ENCODE data around the gene METTL13. TPM values are rescaled to one million over a fixed set of nuclear protein-coding genes. Genes with fewer than 3 reads are reported as not detected.

The METTL13 gene
- total and polyA plus RNA-seq, 3 experiments from 2014 or later: 35.1 to 65.8 (median 63.7) TPM

DNA sequence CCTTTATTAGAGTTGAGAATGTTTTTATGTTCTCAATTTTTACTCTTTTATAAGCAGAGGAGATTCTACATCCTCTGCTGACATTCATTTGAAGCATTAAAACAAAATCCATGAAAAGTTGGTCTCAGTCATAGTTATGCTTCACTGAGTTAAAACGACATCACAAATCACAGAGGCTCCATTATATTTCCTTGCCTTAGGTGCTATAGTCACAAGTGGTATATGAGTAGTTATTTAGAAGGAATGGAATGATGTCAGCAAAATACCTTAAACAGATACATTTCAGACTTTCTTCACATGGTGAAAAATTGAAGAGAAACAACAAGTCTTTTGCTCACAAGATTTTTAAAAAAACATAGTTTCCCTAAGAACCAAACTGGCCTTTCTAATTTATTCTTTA, 11.7 kb upstream of the METTL13 start:
- Histone ChIP-seq H3K4me1 (ENCODE audit: insufficient read depth, low read length) (no peaks in the 10 kb centered on the region), H3K27ac (ENCODE audit: low read depth, low read length) (no peak overlapping the region), H3K9me3 (ENCODE audit: low read length) (no peaks in the 10 kb centered on the region), H3K27me3 (ENCODE audit: insufficient read depth, low read length, poor library complexity, severe bottlenecking) (peaks cover 6% of the 10 kb centered on the region), H3K36me3 (ENCODE audit: insufficient read depth, low read length) (no peaks in the 10 kb centered on the region), H3K4me3 (ENCODE audit: low read length) (no peak overlapping the region)
- POLR2A ChIA-PET: no interaction called here
- no peak overlapping the region for H3K27ac Mint-ChIP-seq
- H3K9me3 Mint-ChIP-seq: no peaks in the 10 kb centered on the region
- no peak for DNase-seq
- H3K27me3 Mint-ChIP-seq: peaks cover 13 to 28% of the 10 kb centered on the region in 2 donors
- CTCF ChIA-PET: no interaction called here
- peaks cover 0 to 2% (median 0%) of the 10 kb centered on the region in 3 donors for H3K36me3 Mint-ChIP-seq
- no peak overlapping the region for H3K4me3 Mint-ChIP-seq
- no peaks in the 10 kb centered on the region for H3K4me1 Mint-ChIP-seq

DNA sequence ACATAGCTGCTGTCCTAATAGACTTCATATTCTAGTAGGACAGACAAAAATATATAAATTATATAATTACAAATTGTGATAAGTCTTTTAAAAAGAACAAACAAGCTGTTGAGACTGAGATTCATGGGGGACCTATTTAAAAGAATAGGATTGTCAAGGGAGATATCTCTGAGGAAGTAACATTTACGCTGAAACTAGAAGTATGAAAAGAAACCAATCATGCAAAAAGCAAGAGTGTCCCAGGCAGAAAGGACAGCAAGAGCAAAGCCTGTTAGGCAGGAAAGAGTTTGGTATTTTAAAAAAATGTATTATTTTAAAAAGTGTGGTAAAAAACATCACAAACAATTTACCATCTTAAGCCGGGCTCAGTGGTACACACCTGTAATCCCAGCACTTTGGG, 9.1 kb upstream of the METTL13 start:
- CTCF ChIA-PET: interaction anchor here (1.4 kb wide), 1 partner anchor 29 kb away, joined by 3 read pairs; no protein-coding TSS in a partner anchor
- Histone ChIP-seq H3K36me3 (ENCODE audit: insufficient read depth, low read length) (no peaks in the 10 kb centered on the region), H3K4me3 (ENCODE audit: low read length) (no peak overlapping the region), H3K9me3 (ENCODE audit: low read length) (no peaks in the 10 kb centered on the region), H3K4me1 (ENCODE audit: insufficient read depth, low read length) (no peaks in the 10 kb centered on the region), H3K27me3 (ENCODE audit: insufficient read depth, low read length, poor library complexity, severe bottlenecking) (peaks cover 6% of the 10 kb centered on the region), H3K27ac (ENCODE audit: low read depth, low read length) (no peak overlapping the region)
- no peak overlapping the region for H3K4me3 Mint-ChIP-seq
- no peaks in the 10 kb centered on the region for H3K9me3 Mint-ChIP-seq
- DNase-seq: no peak
- H3K27ac Mint-ChIP-seq: no peak overlapping the region
- peaks cover 0 to 2% (median 0%) of the 10 kb centered on the region in 3 donors for H3K36me3 Mint-ChIP-seq
- H3K4me1 Mint-ChIP-seq: no peaks in the 10 kb centered on the region
- POLR2A ChIA-PET: no interaction called here
- H3K27me3 Mint-ChIP-seq: peaks cover 16 to 25% of the 10 kb centered on the region in 2 donors

DNA sequence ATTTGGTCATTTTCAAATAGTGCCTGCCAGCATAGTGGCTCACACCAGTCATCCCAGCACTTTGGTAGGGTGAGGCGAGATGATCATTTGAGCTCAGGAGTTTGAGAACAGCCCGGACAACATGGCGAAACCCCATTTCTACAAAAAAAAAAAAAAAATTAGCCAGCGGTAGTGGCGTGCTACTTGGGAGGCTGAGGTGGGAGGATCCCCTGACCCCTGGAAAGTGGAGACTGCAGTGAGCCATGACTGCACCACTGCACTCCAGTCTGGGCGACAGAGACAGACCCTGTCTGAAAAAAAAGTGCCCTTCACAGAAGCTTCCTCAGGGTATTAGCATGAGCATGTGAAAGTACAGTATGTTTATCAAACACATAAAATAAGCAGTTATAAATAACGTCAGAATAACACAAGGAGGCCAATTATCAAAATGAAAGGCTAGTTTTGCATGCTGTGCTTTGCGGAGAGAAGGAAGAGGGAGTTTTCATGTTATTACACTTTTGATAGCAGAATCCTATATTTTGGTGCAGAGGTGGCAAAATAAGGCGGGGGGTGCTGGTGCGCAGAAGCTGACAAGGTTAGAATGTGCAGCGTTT, 781 bp upstream of the METTL13 start:
- Histone ChIP-seq H3K9me3 (ENCODE audit: low read length) (no peaks in the 10 kb centered on the region), H3K4me3 (ENCODE audit: low read length) (peak overlapping the region; percentile 60), H3K27me3 (ENCODE audit: insufficient read depth, low read length, poor library complexity, severe bottlenecking) (no peaks in the 10 kb centered on the region), H3K27ac (ENCODE audit: low read depth, low read length) (peak overlapping the region; percentile 62), H3K4me1 (ENCODE audit: insufficient read depth, low read length) (peaks cover 47% of the 10 kb centered on the region), H3K36me3 (ENCODE audit: insufficient read depth, low read length) (peaks cover under 1% of the 10 kb centered on the region)
- Mint-ChIP-seq H3K36me3 (peaks cover 4 to 34% (median 8%) of the 10 kb centered on the region in 3 donors), H3K4me1 (peaks cover 38 to 58% (median 53%) of the 10 kb centered on the region in 3 donors), H3K4me3 (peak overlapping the region; percentile 89 to 99 (median 95)), H3K27me3 (peaks cover 0 to 7% of the 10 kb centered on the region in 2 donors), H3K9me3 (no peaks in the 10 kb centered on the region), H3K27ac (peak overlapping the region; percentile 72 to 99 (median 96))
- no peak for DNase-seq
- ChIA-PET CTCF (interaction anchor here (1.0 to 1.6 kb wide), 5 partner anchors 10 to 136 kb away, joined by 3 to 7 read pairs (median 3); no protein-coding TSS in a partner anchor), POLR2A (interaction anchor here (0.7 to 3.5 kb wide), 6 partner anchors 39 to 295 kb away, joined by 3 to 40 read pairs (median 4); partner anchors contain the start of genes DNM3, PRRC2C and VAMP4)

DNA sequence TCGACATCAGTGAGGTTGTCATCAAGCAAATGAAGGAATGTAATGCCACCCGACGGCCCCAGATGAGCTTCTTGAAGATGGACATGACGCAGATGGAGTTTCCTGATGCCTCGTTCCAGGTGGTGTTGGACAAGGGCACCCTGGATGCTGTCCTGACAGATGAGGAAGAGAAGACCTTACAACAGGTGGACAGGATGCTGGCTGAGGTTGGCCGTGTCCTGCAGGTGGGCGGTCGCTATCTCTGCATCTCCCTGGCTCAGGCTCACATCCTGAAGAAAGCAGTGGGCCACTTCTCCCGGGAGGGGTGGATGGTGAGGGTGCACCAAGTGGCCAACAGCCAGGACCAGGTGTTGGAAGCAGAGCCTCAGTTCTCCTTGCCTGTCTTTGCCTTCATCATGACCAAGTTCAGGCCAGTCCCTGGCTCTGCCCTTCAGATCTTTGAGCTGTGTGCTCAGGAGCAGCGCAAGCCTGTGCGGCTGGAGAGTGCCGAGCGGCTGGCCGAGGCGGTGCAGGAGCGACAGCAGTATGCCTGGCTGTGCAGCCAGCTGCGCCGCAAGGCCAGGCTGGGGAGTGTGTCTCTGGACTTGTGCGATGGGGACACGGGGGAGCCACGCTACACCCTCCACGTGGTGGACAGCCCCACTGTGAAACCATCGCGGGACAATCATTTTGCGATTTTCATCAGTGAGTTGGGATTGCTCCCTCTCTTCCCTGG, 2.5 kb downstream of the METTL13 start:
- no peaks in the 10 kb centered on the region for H3K9me3 ChIP-seq (ENCODE audit: low read length)
- DNase-seq: no peak
- no peak overlapping the region for H3K27ac ChIP-seq (ENCODE audit: low read depth, low read length)
- Mint-ChIP-seq H3K4me1 (peaks cover 50 to 76% (median 71%) of the 10 kb centered on the region in 3 donors), H3K27me3 (peaks cover 0 to 2% of the 10 kb centered on the region in 2 donors), H3K27ac (peak overlapping the region in 6 of 8 donors; percentile 26 to 96 (median 58)), H3K36me3 (peaks cover 4 to 66% (median 28%) of the 10 kb centered on the region in 3 donors), H3K9me3 (no peaks in the 10 kb centered on the region), H3K4me3 (peak overlapping the region; percentile 4 to 99 (median 89))
- ChIA-PET CTCF (no interaction called here), POLR2A (no interaction called here)
- peaks cover 52% of the 10 kb centered on the region for H3K4me1 ChIP-seq (ENCODE audit: insufficient read depth, low read length)
- H3K36me3 ChIP-seq (ENCODE audit: insufficient read depth, low read length): peaks cover 31% of the 10 kb centered on the region
- no peak overlapping the region for H3K4me3 ChIP-seq (ENCODE audit: low read length)
- no peaks in the 10 kb centered on the region for H3K27me3 ChIP-seq (ENCODE audit: insufficient read depth, low read length, poor library complexity, severe bottlenecking)

DNA sequence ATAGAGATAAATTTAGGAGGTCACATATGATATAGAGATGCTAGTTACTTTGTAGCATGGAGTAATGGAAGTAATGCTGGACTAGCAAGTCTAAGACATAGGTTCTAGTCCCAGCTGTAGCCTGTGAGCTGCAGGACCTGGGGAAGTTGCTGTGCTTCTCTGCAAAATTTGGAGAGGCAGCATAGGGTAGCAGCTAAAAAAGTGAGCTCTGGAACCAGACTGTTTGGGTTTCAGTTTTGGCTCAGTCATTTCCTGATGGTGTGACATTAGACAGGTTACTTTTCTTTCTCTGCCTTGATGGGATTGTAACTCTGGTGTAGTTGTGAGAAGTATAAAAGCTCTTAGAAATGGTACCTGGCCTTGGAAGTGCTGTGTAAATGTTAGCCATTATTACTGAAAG, 3.3 kb downstream of the METTL13 start:
- POLR2A ChIA-PET: interaction anchor here (0.6 kb wide), 1 partner anchor 51 kb away, joined by 8 read pairs; no protein-coding TSS in a partner anchor
- CTCF ChIA-PET: no interaction called here

DNA sequence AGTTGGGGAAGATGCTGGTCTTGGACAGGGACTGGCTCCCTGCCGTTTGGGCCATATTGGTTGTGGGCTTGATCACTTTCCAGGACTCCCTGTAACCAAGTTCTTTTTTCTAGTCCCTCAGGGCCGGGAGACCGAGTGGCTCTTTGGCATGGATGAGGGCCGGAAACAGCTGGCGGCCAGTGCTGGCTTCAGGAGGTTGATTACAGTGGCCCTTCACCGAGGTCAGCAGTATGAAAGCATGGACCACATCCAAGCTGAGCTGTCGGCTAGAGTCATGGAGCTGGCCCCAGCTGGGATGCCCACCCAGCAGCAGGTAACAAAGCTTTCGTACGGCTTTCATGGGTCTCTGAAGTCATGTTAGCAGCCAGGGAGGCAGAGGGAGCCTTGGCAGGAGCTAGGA, 4.3 kb downstream of the METTL13 start:
- DNase-seq: no peak
- Mint-ChIP-seq H3K27ac (peak overlapping the region in 1 of 8 donors; percentile 74), H3K4me1 (peaks cover 55 to 78% (median 68%) of the 10 kb centered on the region in 3 donors), H3K36me3 (peaks cover 10 to 83% (median 33%) of the 10 kb centered on the region in 3 donors), H3K9me3 (no peaks in the 10 kb centered on the region), H3K4me3 (no peak overlapping the region), H3K27me3 (peaks cover 0 to 2% of the 10 kb centered on the region in 2 donors)
- no peak overlapping the region for H3K4me3 ChIP-seq (ENCODE audit: low read length)
- H3K27me3 ChIP-seq (ENCODE audit: insufficient read depth, low read length, poor library complexity, severe bottlenecking): no peaks in the 10 kb centered on the region
- no peaks in the 10 kb centered on the region for H3K9me3 ChIP-seq (ENCODE audit: low read length)
- H3K27ac ChIP-seq (ENCODE audit: low read depth, low read length): no peak overlapping the region
- ChIA-PET CTCF (interaction anchor here (1.3 kb wide), 1 partner anchor 44 kb away, joined by 4 read pairs; the partner anchor contains the start of gene VAMP4), POLR2A (no interaction called here)
- peaks cover 42% of the 10 kb centered on the region for H3K4me1 ChIP-seq (ENCODE audit: insufficient read depth, low read length)
- H3K36me3 ChIP-seq (ENCODE audit: insufficient read depth, low read length): peaks cover 42% of the 10 kb centered on the region

More for the DNA sequence above, 3.3 kb downstream of the METTL13 start:
- H3K27ac ChIP-seq (ENCODE audit: low read depth, low read length): no peak overlapping the region
- H3K9me3 Mint-ChIP-seq: no peaks in the 10 kb centered on the region
- H3K9me3 ChIP-seq (ENCODE audit: low read length): no peaks in the 10 kb centered on the region
- DNase-seq: no peak
- H3K4me1 Mint-ChIP-seq: peaks cover 54 to 81% (median 75%) of the 10 kb centered on the region in 3 donors
- H3K4me1 ChIP-seq (ENCODE audit: insufficient read depth, low read length): peaks cover 52% of the 10 kb centered on the region
- peak overlapping the region; percentile 17 to 96 (median 76) for H3K27ac Mint-ChIP-seq
- no peak overlapping the region for H3K4me3 ChIP-seq (ENCODE audit: low read length)
- peaks cover 35% of the 10 kb centered on the region for H3K36me3 ChIP-seq (ENCODE audit: insufficient read depth, low read length)
- H3K27me3 Mint-ChIP-seq: peaks cover 0 to 2% of the 10 kb centered on the region in 2 donors
- H3K36me3 Mint-ChIP-seq: peaks cover 5 to 74% (median 28%) of the 10 kb centered on the region in 3 donors
- peak overlapping the region; percentile 2 to 83 (median 57) for H3K4me3 Mint-ChIP-seq
- no peaks in the 10 kb centered on the region for H3K27me3 ChIP-seq (ENCODE audit: insufficient read depth, low read length, poor library complexity, severe bottlenecking)

DNA sequence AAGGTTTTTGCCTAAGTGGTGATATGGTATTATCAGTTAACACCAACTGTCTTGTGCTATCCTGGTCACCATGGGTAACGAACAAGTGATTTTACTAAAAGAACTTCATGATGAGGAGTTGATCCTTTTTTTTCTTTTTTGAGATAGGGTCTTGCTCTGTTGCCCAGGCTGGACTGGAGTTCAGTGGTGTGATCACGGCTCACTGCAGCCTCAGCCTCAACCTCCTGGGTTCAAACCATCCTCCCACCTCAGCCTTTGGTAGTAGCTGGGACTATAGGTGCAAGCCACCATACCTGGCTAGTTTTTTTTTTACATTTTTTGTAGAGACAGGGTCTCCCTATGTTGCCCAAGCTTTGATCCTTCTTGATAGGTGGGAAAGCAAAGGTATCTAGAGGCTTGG, 5.1 kb downstream of the METTL13 start:
- DNase-seq: no peak
- Mint-ChIP-seq H3K4me3 (no peak overlapping the region), H3K27ac (peak overlapping the region in 1 of 8 donors; percentile 68), H3K4me1 (peaks cover 49 to 72% (median 61%) of the 10 kb centered on the region in 3 donors), H3K36me3 (peaks cover 10 to 88% (median 33%) of the 10 kb centered on the region in 3 donors), H3K27me3 (no peaks in the 10 kb centered on the region), H3K9me3 (no peaks in the 10 kb centered on the region)
- no peaks in the 10 kb centered on the region for H3K27me3 ChIP-seq (ENCODE audit: insufficient read depth, low read length, poor library complexity, severe bottlenecking)
- H3K9me3 ChIP-seq (ENCODE audit: low read length): no peaks in the 10 kb centered on the region
- H3K27ac ChIP-seq (ENCODE audit: low read depth, low read length): no peak overlapping the region
- peaks cover 41% of the 10 kb centered on the region for H3K4me1 ChIP-seq (ENCODE audit: insufficient read depth, low read length)
- H3K4me3 ChIP-seq (ENCODE audit: low read length): no peak overlapping the region
- H3K36me3 ChIP-seq (ENCODE audit: insufficient read depth, low read length): peaks cover 50% of the 10 kb centered on the region
- POLR2A ChIA-PET: no interaction called here
- CTCF ChIA-PET: interaction anchor here (1.3 kb wide), 1 partner anchor 44 kb away, joined by 4 read pairs; the partner anchor contains the start of gene VAMP4
